HG02623 (cell line): ENCODE measurements around the gene CXXC5.
A peak's percentile ranks its signal among the peaks of the same experiment; 100 is the strongest.
"Not testable (repeated sequence)": the region's sequence is repeated elsewhere in the genome, so short reads cannot be mapped to it uniquely, and the experiment has no call there.

Experiments
- ATAC-seq: cut with Tn5 transposase; IDR thresholded peaks from one replicate; pipeline ENCODE4 v1.9.1; 2021; ENCODE audit warnings: moderate library complexity; ENCODE audit not compliant: unreplicated experiment

CXXC5 gene

GRCh38 chr5:139648205-139649081, at the start of gene CXXC5:
TSS of gene CXXC5 (plus strand) at chr5:139648349. CDS start at chr5:139680524, 32,175 bp downstream.
- peak; percentile 26 for ATAC-seq

GRCh38 chr5:139598601-139598965, 49.6 kb upstream of the CXXC5 start:
- ATAC-seq, result not testable (repeated sequence)

GRCh38 chr5:139600336-139600949, 47.7 kb upstream of the CXXC5 start:
- no peak for ATAC-seq

GRCh38 chr5:139601429-139601828, 46.7 kb upstream of the CXXC5 start:
- no peak for ATAC-seq

GRCh38 chr5:139601948-139602347, 46.2 kb upstream of the CXXC5 start:
- ATAC-seq, result not testable (repeated sequence)

- no peak for ATAC-seq
These were observed 42.3 kb upstream of the CXXC5 start for GRCh38 chr5:139605887-139606286.

- ATAC-seq, result no peak
These were observed 36.2 kb upstream of the CXXC5 start for GRCh38 chr5:139611703-139612584.

- no peak for ATAC-seq
These were observed 28.3 kb upstream of the CXXC5 start for GRCh38 chr5:139619861-139620260.

- ATAC-seq, result not testable (repeated sequence)
These were observed 22.8 kb upstream of the CXXC5 start for GRCh38 chr5:139625398-139625797.

GRCh38 chr5:139630855-139631254, 17.3 kb upstream of the CXXC5 start:
- ATAC-seq, result no peak

- no peak for ATAC-seq
These were observed 16.5 kb upstream of the CXXC5 start for GRCh38 chr5:139631520-139632165.

GRCh38 chr5:139633295-139634027, 14.7 kb upstream of the CXXC5 start:
- ATAC-seq, result no peak

GRCh38 chr5:139634028-139634325, 14.2 kb upstream of the CXXC5 start:
- no peak for ATAC-seq

GRCh38 chr5:139634541-139634940, 13.6 kb upstream of the CXXC5 start:
- ATAC-seq, result no peak

- ATAC-seq, result no peak
These were observed 13.0 kb upstream of the CXXC5 start for GRCh38 chr5:139635191-139635590.

- ATAC-seq, result no peak
These were observed 12.4 kb upstream of the CXXC5 start for GRCh38 chr5:139635606-139636206.

GRCh38 chr5:139636207-139636792, 11.8 kb upstream of the CXXC5 start:
- ATAC-seq, result peak; percentile 77

- ATAC-seq, result no peak
These were observed 11.2 kb upstream of the CXXC5 start for GRCh38 chr5:139636975-139637408.

- peak; percentile 25 for ATAC-seq
These were observed 10.6 kb upstream of the CXXC5 start for GRCh38 chr5:139637438-139638089.
